HG02588 (cell line): Measurements from ENCODE around the gene KIF7.

Source experiments
- ATAC-seq: cut with Tn5 transposase; IDR thresholded peaks from one replicate; pipeline ENCODE4 v1.9.1; 2021; ENCODE audit warnings: mild to moderate bottlenecking, moderate library complexity; ENCODE audit not compliant: unreplicated experiment

The KIF7 gene

DNA sequence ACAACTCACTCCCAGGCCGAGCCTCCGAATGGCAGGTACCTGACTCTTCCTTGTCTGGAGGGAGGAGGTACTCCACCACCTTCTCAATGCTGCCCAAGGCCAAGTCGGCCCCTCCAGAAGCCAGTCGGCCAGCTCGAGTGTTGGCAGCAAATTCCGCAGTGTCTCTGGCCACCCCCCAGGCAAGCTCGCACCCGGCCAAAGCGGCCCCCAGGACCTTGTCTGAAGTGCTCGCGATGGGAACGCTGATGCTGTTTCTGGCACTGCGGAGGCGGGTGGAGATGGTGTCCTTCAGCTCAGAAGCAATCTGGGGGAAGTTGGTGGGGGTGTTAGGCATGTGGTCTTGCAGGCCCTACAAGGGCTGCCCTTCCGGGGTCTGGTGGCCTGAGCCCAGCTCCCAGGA, 14.7 kb upstream of the KIF7 start:
- no peak for ATAC-seq

DNA sequence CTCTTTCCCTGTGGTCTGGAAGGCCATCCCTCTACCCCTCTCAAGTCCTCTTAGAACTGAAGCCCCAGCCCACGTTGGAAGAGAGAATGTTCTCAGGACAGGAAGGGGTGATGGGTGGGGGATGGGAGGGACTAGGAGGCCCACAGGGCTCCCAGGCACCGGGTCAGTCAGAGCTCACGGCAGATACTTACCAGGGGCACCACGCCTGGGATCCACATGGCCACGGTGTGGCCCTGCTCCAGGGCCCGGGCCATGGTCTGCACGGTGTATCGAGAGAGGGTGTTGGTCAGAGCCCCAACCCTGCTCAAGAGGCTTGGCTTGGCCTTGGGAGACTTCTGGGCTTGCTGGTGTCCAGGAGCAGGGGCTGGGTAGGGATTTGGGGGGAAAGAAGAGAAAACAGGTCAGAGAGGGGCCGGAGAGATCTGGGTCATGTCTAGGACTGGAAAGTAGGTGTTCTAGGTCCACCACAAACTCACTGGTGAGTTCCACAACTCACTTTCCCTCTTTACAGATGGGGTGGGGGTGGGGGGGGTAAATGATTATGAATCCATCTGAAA, 14.1 kb upstream of the KIF7 start:
- ATAC-seq = no peak

DNA sequence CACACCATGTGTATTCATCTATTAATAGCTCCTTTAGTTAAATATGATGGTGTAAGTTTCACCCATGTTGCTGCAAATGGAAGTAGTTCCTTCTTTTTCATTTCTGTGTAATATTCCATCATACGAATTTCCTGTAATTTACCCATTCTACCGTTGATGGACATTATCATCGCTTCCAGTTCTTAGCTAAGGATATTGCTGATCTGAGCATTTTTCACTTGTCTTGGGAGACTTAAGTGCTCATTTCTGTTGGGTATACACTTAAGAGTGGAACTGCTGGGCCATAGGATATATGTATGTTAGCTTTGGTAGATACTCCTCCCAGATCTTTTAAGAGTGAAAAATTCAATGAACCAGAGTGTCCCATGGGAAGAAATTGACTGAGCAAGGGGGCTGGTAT, 12.9 kb upstream of the KIF7 start:
- ATAC-seq = no peak

DNA sequence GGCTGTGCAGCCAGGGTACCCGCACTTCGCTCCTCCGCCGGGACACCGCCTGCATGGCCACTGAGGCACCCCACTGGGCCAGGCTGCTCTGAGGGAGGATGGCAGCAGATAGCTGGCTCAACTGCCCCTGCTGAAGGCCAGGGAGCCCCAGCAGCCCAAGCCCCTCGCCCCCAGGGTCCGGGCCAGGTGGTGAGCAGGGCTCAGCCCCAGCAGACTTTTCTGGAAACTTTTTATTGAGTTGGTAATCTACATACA, 12.4 kb upstream of the KIF7 start:
- no peak for ATAC-seq

- ATAC-seq = no peak
These were observed 11.8 kb upstream of the KIF7 start for GRCh38 chr15:89666858-89667705.

DNA sequence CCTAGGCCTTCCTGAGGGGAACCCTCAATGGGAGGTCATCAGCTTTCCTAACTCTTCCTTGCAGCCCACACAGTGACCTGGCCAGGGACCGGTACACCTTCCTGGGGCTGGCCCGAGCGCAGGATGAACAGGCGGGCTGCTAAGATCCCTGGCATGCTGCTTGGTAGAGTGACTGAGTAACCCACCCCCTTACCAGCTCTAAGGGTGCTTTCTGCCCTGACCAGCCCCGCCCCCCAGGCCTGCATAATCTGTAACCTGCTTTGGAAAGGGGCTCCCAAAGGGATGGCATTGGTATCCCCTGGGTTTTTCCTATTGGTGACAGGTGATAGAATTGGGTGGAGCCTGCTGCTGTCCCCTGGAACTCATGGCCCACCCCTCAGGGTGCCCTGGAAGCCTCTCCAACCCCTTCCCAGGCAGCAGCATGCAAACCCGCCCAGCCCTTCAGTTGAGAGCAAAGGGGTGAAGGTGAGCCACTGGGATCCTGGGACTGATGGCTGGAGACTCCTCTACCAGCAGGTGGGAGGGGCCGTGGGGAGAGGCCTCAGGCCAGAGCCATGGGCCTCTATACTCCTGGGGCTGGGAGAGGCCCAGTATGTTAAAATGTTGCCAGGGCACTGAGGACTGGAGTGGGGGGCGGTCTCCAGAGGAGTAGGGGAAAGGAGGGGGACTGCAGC, 11.1 kb upstream of the KIF7 start:
- no peak for ATAC-seq

DNA sequence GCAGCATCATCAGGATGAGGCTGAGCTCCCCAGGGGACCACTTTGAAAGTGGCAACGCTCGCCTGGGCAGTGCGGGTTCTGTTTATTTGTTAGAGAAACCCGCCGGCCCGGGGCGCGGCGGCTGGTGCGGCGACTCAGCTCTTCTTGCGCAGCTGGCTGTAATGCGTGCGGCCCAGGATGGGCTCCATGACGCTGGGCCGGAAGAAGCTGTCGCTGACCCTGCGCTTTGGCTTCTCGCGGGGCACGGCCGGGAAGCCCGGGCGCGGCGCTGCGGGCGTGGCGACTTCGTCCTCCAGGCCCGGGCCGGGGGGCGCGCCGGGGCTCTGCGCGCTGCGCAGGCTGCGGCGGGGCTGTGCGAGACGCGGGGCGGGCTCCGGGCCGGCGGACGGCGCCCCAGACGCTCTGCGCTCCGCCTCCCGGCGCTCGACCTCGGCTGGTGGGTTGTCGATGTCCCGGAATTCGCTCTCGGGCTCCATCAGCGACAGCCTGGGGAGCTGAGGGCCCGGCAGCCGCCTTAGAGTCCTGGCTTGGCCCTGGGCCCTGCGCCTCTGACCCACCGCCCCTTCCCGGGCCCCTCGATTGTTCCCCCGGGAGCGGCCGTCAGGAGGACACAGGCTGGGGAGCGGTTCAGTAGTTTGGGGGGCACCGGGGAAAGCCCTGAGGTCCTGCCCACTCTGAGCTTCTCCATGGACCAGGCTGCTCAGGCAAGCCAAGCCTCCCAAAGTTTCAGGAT, 10.3 kb upstream of the KIF7 start:
- no peak for ATAC-seq

- no peak for ATAC-seq
These were observed 9.4 kb upstream of the KIF7 start for GRCh38 chr15:89664441-89665350.

GRCh38 chr15:89662893-89663626, 7.8 kb upstream of the KIF7 start:
- ATAC-seq = no peak

DNA sequence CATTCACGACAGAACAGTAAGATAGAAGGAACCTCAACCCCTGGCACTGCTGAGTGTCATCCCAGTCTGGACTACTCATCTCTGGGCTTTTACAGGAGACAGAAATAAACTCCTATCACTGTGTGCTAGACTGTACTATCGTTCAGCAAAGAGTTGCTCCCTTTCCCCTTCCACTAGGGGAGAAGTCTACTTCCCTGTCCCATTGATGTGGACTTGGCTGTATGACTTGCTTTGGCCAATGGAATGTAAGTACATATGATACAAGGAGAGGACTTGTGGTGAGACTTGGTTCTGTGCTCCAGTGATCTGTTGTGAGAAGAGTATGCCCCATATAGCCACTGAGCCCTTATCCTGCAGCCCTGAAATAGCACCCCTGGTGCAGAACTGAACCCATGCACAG, 5.3 kb upstream of the KIF7 start:
- ATAC-seq = no peak

- ATAC-seq = no peak
These were observed 4.0 kb upstream of the KIF7 start for GRCh38 chr15:89659295-89659694.

GRCh38 chr15:89657686-89658200, 2.5 kb upstream of the KIF7 start:
- no peak for ATAC-seq

DNA sequence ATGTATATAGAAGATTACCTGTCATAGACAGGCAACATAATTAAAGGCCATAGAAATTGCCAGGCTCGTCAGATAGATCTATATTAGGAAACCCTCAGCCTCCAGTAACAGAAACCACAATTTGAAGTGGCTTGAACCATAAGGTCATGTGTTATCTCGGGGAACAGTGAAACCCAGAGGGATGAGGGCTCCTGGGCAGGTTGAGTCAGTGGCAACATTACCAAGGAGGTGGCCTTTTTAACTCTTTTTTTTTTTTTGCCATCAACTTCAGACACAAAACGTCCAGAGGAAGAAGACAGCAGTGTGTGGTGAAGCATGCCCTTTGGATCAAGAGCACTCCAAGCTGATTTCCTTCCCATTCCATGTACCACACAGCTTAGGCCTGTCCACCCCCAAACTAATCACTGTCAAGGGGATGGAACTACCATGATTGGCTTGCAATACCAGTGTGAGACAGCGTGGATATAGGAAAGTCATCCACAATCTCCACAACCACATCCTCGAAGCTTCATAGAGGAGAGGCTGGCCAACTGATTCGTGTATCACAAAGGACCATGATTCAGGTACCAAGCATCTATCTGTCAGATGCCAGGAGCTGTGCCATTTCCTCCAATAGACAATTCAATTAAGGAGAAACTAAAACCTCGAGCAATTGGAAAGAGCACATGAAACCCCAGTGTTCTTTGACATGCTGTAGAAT, 999 bp upstream of the KIF7 start:
- no peak for ATAC-seq

GRCh38 chr15:89654301-89654761, 936 bp downstream of the KIF7 start:
- no peak for ATAC-seq

GRCh38 chr15:89653578-89653977, 1.7 kb downstream of the KIF7 start:
- no peak for ATAC-seq

DNA sequence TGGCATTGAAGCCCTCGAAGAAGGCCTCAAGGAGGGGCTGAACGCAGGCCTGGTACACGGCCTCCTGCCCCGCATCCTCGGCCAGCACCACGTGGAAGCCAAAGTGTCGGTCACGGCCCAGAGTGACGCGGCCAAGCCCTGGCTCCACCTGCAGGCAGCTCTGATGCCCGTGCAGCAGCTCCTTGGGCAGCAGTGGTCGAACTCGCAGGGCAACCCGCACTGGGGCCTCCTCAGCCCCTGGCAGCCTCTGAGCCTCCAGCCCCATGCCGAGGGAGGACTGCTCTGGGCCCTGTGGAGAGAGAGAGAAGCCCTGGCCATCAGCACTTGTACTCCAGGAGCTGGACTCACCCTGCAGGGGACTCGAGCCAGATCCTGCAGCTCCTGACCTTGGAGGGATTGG, 2.6 kb downstream of the KIF7 start:
- no peak for ATAC-seq

DNA sequence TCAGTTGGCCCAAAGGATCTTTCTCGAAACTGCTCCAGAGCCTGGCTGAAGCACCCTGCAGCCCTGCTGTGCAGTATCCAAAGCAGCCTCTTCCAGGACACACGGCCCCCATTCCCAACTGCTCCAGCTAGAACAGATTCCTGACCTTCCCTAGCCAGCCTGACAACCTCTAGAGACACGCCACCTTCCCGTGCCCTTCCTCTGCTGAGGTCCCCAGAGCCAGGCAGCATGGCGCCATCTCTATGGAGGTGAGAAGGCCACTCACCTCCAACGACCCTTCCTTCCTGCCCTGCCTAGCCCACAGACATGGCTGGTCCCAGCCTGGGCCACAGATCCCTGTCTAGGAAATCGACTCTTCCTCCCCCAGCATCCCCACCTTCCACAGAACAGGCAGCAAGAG, 3.1 kb downstream of the KIF7 start:
- ATAC-seq = no peak

GRCh38 chr15:89649716-89650115, 5.6 kb downstream of the KIF7 start:
- ATAC-seq = no peak

DNA sequence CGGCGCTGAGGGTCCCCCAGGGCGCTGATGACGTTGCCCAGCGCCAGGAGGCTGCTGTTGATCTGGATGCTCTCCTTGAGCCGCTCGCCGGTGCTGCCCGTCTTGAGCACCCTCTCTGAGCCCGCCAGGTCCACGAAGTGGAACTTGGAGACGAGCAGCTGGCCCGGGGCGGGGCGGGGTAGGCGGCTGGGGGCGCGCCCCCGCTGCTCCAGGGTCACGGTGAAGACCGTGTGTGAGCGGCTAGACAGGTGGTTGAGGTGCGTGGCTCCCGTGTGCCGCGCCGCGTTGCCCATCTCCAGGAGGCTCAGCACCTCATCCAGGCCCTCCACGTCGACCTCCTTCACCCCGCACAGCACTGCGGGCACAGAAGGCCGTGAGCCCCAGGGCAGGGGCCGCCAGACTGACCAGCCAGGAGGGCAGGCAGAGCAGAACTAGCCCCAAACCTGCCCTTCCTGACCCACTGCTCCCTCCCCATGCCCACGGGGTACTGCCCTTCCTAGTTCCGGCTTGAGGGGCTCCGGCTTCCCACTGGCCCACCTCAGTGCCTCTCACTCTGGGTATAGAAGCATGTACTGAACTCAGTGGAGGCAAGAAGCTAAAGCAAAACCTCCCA, 6.1 kb downstream of the KIF7 start:
- ATAC-seq = no peak
